Hematopoietic multipotent progenitor cell treated with erythropoietin and hydrocortisone succinate and interleukin-3 and kit ligand, for 15 days (in vitro differentiated cells): ENCODE measurements around the gene CACNA2D1.

Experiments used
- DNase-seq: peaks from one replicate; pipeline ENCODE4 v3.0.0-alpha.2; 2015; ENCODE audit warnings: low spot score

CACNA2D1 gene

GRCh38 chr7:81983406-81983805 lies 460.2 kb downstream of the CACNA2D1 start:
- DNase-seq: no peak

DNA sequence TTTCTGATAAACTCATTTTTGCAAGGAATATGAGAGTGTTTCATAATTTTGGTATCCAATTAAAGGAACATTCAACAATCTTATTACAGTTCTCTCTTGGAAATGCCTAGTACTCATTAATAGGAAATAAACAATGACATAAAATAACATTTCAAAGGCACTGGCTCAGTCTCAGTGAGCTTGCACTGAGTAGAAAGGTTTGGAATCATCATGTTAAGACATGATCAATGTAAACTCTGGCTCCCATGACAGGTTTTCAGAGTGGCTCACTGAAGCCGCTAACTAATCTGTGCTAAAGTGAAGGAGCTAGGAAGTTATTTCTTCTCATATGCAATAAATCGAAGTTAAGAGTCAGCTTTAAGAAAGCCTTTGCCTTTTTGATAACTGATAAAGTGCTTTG lies 470.5 kb downstream of the CACNA2D1 start:
- DNase-seq: no peak

GRCh38 chr7:81960026-81960425 lies 483.6 kb downstream of the CACNA2D1 start:
- no peak for DNase-seq

GRCh38 chr7:81957517-81957916 lies 486.1 kb downstream of the CACNA2D1 start:
- DNase-seq: no peak

- no peak for DNase-seq
Measured at GRCh38 chr7:81956520-81956919, 487.1 kb downstream of the CACNA2D1 start.

GRCh38 chr7:81949306-81949705 lies 494.3 kb downstream of the CACNA2D1 start:
- no peak for DNase-seq

DNA sequence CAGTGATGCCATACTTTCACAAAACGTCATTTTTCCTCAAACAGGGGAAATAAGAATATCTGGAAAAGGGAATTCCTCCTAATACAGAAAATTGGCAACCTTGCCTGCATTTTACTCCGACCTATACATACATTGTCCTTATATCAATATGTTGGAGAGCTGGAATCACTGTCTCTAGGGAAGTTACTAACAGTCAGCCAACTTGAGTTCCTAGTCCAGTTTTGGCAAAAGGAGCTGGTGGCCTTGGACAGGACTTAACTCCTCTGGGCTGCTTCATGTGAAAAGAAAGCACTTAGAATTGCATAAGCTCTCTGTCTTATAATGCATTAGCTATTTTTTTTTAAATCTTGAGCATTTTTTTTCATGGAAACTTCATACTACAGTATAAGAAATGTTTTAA lies 499.5 kb downstream of the CACNA2D1 start:
- DNase-seq: no peak

DNA sequence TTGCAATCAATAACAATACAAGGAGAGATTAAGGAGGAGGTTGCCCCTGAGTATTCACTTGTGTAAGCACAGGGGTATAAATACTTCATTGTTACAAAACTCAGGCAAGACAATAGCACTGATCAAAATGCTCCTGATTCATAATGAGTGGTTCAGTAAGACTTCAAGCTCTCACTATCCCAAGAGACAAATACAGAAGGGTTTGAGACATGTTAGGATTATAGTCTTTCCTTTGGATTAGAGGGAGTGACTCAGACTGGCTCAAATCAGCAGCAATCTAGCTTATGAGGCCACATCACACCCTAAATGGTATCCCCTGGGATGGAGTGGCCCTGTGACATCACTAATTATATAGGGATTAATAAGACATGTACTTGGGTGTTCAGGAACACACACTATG lies 506.5 kb downstream of the CACNA2D1 start:
- DNase-seq: no peak

- DNase-seq: no peak
Measured at GRCh38 chr7:81934596-81935301, 508.8 kb downstream of the CACNA2D1 start.

DNA sequence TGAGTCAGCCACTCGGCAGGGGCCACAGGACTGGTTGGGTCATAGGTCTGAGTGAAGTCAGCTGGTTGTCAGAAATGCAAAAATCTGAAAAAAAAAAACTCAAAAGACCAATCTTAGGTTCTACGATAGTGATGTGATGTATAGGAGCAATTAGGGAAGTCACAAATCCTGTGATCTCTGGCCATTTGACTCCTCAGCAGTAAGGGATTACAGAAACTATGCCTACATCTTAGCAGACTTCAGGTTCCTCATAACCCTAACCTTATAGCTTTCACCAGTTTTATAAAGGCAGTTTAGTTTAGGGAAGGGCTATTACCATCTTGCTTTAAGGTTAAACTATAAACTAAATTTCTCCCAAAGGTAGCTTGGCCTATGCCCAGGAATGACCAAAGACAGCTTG lies 510.6 kb downstream of the CACNA2D1 start:
- no peak for DNase-seq

GRCh38 chr7:81929386-81929785 lies 514.2 kb downstream of the CACNA2D1 start:
- no peak for DNase-seq

- DNase-seq: no peak
Measured at GRCh38 chr7:81926154-81926553, 517.4 kb downstream of the CACNA2D1 start.

DNA sequence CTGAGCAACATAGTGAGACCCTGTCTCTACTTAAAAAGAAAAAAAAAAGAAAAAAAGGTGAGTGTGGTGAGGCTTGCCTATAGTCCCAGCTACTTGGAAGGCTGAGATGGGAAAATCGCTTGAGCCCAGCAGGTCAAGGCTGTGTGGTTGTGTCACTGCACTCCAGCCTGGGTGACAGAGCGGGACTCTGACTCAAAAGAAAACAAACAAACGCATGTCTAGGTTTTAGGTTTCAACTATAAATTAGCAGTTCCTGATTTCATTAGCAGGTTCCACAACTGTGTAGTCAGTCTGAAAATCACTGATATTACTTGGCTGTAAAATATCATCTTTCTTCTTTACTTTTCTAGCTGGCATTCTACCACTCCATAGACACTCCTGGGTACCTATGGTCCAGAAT lies 518.0 kb downstream of the CACNA2D1 start:
- DNase-seq: no peak

GRCh38 chr7:81924494-81924893 lies 519.1 kb downstream of the CACNA2D1 start:
- DNase-seq: no peak

GRCh38 chr7:81919494-81919893 lies 524.1 kb downstream of the CACNA2D1 start:
- no peak for DNase-seq

- no peak for DNase-seq
Measured at GRCh38 chr7:81908220-81908619, 535.4 kb downstream of the CACNA2D1 start.

GRCh38 chr7:81903115-81903514 lies 540.5 kb downstream of the CACNA2D1 start:
- DNase-seq: no peak

DNA sequence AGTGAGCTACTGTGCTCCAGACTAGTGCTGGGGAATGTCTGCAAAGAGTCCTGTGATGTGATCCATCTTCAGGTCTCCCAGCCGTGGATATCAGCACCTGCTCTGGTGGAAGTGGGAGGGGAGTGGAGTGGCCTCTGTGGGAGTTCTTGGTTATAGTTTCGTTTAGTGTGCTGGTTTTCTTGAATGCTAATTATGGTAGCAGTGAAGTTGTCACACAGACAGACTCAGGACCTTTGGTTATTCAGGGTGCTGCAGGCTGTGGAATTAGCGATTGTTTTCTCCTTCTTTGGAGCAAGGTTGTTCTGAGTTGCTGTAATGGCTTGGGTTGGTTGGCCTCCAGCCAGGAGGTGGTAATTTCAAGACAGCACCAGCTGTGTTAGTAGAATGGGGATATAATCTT lies 541.0 kb downstream of the CACNA2D1 start:
- no peak for DNase-seq
